ENCODE results near the gene TENT5C. TPM values are rescaled to one million over a fixed set of nuclear protein-coding genes. Genes with fewer than 3 reads are reported as not detected.

The TENT5C gene
- total and polyA plus RNA-seq, 9 of the 15 experiments (the other 6 are each of a cell fraction or from before 2014, with no cell fraction given) = 1.8 to 7.7 (median 4.0) TPM

DNA sequence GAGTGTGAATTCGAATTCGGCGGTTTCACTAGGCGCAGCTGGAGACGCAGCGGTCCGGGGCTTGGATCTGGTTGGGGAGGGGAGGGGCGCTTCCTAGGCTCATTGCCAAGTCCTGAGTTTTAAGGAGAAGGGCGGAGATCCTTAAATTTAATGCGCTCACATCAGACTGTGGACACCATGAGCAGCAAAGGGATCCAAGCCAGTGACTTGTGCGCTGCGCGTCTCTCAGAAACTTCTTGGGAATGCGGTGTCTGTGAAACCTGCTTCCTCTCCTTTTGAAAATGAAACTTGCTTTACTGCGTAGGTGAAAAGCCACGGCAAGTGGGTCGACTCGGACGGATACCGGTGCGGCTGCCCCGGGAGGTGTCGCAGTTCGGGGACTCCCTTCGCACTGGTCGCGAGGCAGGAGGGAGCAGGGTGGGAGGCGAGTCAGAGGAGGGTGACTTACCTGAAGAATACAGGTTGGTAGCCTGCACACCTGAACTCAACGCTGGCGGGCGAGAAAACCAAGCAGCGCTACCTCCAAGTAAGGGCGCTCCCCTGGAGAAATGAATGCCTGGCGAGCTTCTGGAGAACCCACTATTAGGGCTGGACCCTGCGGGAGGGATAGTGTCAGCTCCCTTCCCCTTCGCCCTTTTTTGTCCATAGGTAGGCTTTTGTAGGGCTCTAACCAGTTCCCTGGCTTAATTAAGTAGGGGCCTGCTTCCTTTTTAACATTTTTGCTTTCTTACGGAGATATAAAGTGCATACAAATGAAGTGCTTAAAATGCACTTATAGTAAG lies 992 bp downstream of the TENT5C start (continued):
- TF ChIP-seq ZNF407 (IDR thresholded peaks at IDR 0.05; ENCODE audit: low read depth) (peak; percentile 15; the same call in 1 of the 2 replicates), HSF4 (CRISPR knock-in tag; IDR thresholded peaks at IDR 0.05; ENCODE audit: borderline replicate concordance) (no peak), ZNF696 (CRISPR knock-in tag; conservative IDR thresholded peaks at IDR 0.05) (no peak), LCOR (CRISPR knock-in tag; IDR thresholded peaks at IDR 0.05) (peak; percentile 74), CHD7 (IDR thresholded peaks at IDR 0.05; ENCODE audit: low read depth, low read length) (peak; percentile 62), EHMT2 (IDR thresholded peaks at IDR 0.05) (no peak), SAP30 (IDR thresholded peaks at IDR 0.05; ENCODE audit: borderline replicate concordance, insufficient read depth, low read depth, low read length, poor library complexity, severe bottlenecking) (no peak)

Measured in K562 (cell line).